AG04449 (cell line): ENCODE data around the gene MROH9.

Experiments
- CTCF ChIA-PET: fragments of 350-600 bp; formaldehyde crosslinking; extraction: SDS; loops from one replicate; lab custom pipeline; 2021; ENCODE audit warnings: antibody characterized with exemption; lab: Yijun Ruan, JAX
- POLR2A ChIA-PET: fragments of 400-600, 350-600 bp; formaldehyde crosslinking; extraction: SDS; loops from one replicate; lab custom pipeline; 2020; ENCODE audit warnings: antibody characterized with exemption, inconsistent platforms; lab: Yijun Ruan, JAX
- DNase-seq: peaks from one replicate; pipeline ENCODE4 v3.0.0-alpha.2; 2010; ENCODE audit warnings: low read depth, low spot score
- H3K4me3 ChIP-seq: 2 replicates; pipeline ENCODE4 v1.5.1; 2011; ENCODE audit warnings: low read depth, mild to moderate bottlenecking, control low read depth, low read length
- CTCF ChIP-seq: IDR thresholded peaks from one replicate; pipeline ENCODE4 v1.5.1; 2011; ENCODE audit warnings: mild to moderate bottlenecking, moderate library complexity, low read length, control low read depth, inconsistent platforms; ENCODE audit not compliant: insufficient read depth; ENCODE audit errors: missing control alignments

Gene MROH9

GRCh38 chr1:171048014-171048413, 112.7 kb downstream of the MROH9 start:
- CTCF ChIA-PET = no interaction called here

GRCh38 chr1:171052977-171053376, 117.6 kb downstream of the MROH9 start:
- POLR2A ChIA-PET = no interaction called here
- DNase-seq = no peak
- no peak for TF ChIP-seq CTCF
- CTCF ChIA-PET = no interaction called here
- no peak overlapping the region for H3K4me3 ChIP-seq

More at GRCh38 chr1:171048014-171048413, 112.7 kb downstream of the MROH9 start:
- TF ChIP-seq CTCF = no peak
- H3K4me3 ChIP-seq = no peak overlapping the region
- POLR2A ChIA-PET = no interaction called here
- DNase-seq = no peak

DNA sequence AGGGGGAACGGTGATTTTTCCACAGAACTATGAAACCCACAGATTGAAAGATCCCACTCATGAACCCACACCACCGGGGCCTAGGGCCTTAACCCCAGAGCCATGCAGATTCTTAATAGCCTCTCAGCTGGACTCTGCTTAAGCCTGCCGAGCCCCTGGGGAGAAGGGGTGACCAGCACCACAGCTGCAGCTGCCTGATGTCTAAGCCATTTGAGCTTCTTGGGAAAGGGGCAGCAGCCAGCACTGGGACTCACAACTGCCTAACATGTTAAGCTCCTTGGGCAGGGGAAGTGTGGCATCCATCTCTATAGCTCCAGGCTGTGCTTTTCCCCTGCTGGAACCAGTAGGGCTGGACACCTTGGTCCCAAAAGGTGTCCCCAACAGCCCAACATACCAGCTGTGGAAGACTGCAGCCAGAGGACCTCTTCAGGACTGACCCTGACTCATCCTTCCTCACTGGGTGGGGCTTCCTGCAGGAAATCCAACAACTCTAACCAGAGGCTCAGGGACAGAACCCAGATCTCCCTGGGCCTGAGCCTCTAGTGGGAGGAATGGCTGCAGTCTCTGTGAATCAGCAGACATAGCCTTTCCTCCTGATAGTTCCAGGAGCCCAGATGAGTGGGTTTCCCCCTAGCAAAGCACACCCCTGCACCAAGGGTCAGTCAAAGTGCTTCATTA, 120.8 kb downstream of the MROH9 start:
- H3K4me3 ChIP-seq = no peak overlapping the region
- DNase-seq = no peak
- ChIA-PET POLR2A (no interaction called here), CTCF (no interaction called here)
- TF ChIP-seq CTCF = no peak

DNA sequence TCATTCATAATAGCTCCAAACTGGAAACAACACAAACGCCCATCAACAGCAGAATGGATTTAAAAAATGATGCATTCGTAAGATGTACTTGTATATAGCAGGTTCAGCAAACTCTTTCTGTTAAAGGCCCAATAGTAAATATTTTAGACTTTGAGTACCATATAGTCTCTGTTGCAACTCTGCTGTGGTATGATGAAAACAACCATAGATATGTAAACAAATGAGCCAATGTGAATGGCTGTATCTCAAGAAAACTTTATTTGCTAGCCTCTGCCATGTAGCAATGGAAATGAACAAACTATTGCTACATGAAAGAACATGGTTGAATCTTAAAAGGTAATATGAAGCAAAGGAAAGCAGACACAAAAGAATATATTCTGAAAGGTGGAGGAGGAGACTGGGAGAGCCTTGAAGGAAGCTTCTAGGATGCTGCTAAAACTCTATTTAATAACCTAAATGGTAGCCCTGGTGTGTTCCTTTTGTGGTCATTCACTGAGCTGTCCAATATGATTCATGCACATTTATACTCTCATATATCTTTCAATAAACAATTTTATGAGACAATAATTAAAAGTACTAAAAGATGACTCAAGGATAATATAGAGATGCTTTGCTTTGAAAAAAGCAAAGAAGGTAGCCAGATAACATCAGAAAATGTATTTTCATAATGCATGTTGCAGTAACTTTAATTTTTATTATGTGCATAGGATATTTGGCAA, 126.2 kb downstream of the MROH9 start:
- ChIA-PET CTCF (no interaction called here), POLR2A (no interaction called here)
- no peak overlapping the region for H3K4me3 ChIP-seq
- DNase-seq = no peak
- TF ChIP-seq CTCF = no peak

GRCh38 chr1:171062902-171063301, 127.6 kb downstream of the MROH9 start:
- CTCF ChIA-PET = no interaction called here
- no peak for DNase-seq
- POLR2A ChIA-PET = no interaction called here
- no peak overlapping the region for H3K4me3 ChIP-seq
- TF ChIP-seq CTCF = no peak

DNA sequence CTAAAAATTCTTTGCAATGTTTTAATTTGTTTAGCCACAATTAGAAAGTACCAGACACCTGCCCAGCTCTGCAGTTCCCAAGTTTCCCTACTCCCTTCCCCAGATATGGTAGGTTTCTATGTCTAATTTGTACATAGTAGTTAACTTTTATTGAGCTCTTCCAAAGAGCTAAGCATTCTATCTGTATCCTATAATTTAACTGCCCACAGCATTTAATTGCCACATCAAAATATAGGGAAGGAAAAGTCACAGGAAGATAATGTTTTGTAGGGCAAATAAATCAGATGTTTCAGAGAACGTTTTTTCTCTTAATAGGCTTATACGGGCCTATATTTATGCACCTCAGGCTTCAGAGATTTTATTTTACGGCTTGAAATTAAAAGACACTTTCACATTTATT, 139.7 kb downstream of the MROH9 start:
- no peak for TF ChIP-seq CTCF
- POLR2A ChIA-PET = no interaction called here
- no peak overlapping the region for H3K4me3 ChIP-seq
- CTCF ChIA-PET = interaction anchor here (1.0 kb wide), 1 partner anchor 239 kb away, joined by 3 read pairs; the partner anchor contains the start of gene FMO4
- no peak for DNase-seq
